ENCODE data around the gene ABLIM2. TPM values are rescaled to one million over a fixed set of nuclear protein-coding genes. Genes with fewer than 3 reads are reported as not detected.

ABLIM2 gene
- total and polyA plus RNA-seq, 2 donors (not counting 1 experiment from before 2014, with no cell fraction given) = 3.3 to 79.0 TPM

- peaks cover 0 to 6% of the 10 kb centered on the region in 2 donors for H3K4me1 ChIP-seq (ENCODE audit: control insufficient read depth in 2 of 2, insufficient read depth in 2 of 2, low read length in 2 of 2)
- peaks cover 0 to 8% (median 0%) of the 10 kb centered on the region in 3 donors for H3K9me3 ChIP-seq (ENCODE audit: control extremely low read depth in 1 of 3, control insufficient read depth in 2 of 3, insufficient read depth in 1 of 3, low read length in 2 of 3)
- ATAC-seq (ENCODE audit: low read depth) (no peak), DNase-seq (no peak)
- Mint-ChIP-seq H3K4me3 (no peak overlapping the region), H3K9me3 (ENCODE audit: insufficient read depth) (no peaks in the 10 kb centered on the region), H3K27ac (no peak overlapping the region), H3K4me1 (peaks cover 7% of the 10 kb centered on the region), H3K27me3 (peaks cover 27% of the 10 kb centered on the region)
- no peak overlapping the region for H3K9ac ChIP-seq (ENCODE audit: low read length)
- 82% methylated on average over 18 of the region's 18 CpGs for WGBS (ENCODE audit: insufficient coverage)
- TF ChIP-seq EZH2 (IDR thresholded peaks at IDR 0.05; ENCODE audit: borderline replicate concordance, insufficient read depth, low read depth, low read length, poor library complexity, severe bottlenecking) (no peak), CTCF (IDR thresholded peaks at IDR 0.05) (no peak)
- no peak overlapping the region for H3K27ac ChIP-seq (ENCODE audit: low read length in 2 of 2)
- H2AFZ ChIP-seq (ENCODE audit: insufficient read depth, low read depth, low read length, poor library complexity, severe bottlenecking) = no peak overlapping the region
- ChIA-PET CTCF (interaction anchor here (0.7 kb wide), 1 partner anchor 62 kb away, joined by 3 read pairs; no protein-coding TSS in a partner anchor), POLR2A (no interaction called here)
- H3K4me3 ChIP-seq (ENCODE audit: control extremely low read depth in 1 of 5, extremely low read depth in 1 of 5, insufficient read depth in 1 of 5, low read depth in 2 of 5, low read length in 4 of 5) = no peak overlapping the region
- H3K79me2 ChIP-seq (ENCODE audit: control insufficient read depth, insufficient read depth, low read length) = no peaks in the 10 kb centered on the region
- no peak overlapping the region for H3K4me2 ChIP-seq (replicated peaks; ENCODE audit: low read depth, low read length, poor library complexity, severe bottlenecking)
- H3K36me3 ChIP-seq (replicated peaks in 1 of 2; ENCODE audit: control extremely low read depth in 1 of 2, control insufficient read depth in 1 of 2, extremely low read depth in 1 of 2, insufficient read depth in 2 of 2, low read length in 1 of 2) = no peaks in the 10 kb centered on the region
- intact Hi-C loops (cut with micrococcal nuclease) = no loop called here
- H3K27me3 ChIP-seq (replicated peaks in 1 of 4; ENCODE audit: control extremely low read depth in 1 of 4, control insufficient read depth in 3 of 4, insufficient read depth in 4 of 4, low read length in 3 of 4) = peaks cover 0 to 2% (median 0%) of the 10 kb centered on the region in 4 experiments
- no peaks in the 10 kb centered on the region for H4K20me1 ChIP-seq (ENCODE audit: control insufficient read depth, insufficient read depth, low read length, poor library complexity, severe bottlenecking)
Measured at GRCh38 chr4:8130346-8131066, 28.1 kb downstream of the ABLIM2 start.

DNA sequence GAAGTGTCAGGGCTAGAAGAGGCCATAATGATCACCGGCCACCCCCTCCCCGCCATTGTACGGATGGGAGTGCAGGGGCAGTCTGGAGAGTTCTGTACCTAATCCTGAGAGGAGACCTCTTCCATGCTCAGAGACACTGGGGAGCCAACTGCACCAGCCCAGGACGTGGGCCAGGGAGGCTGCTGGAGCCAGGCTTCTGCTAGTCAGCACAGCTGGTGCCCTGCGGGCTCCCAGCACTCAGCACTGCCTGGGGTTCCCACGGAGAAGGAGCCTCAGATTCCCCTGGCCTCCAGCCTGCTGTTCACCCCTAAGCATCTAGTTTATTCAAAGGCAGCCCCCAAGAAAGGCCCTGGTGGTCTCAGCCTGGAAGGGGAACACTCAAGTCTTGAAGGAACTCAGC lies 28.8 kb downstream of the ABLIM2 start:
- Histone ChIP-seq H3K27ac (ENCODE audit: low read length in 2 of 2) (no peak overlapping the region), H3K4me3 (ENCODE audit: control extremely low read depth in 1 of 5, extremely low read depth in 1 of 5, insufficient read depth in 1 of 5, low read depth in 2 of 5, low read length in 4 of 5) (no peak overlapping the region), H3K9ac (ENCODE audit: low read length) (no peak overlapping the region), H3K4me2 (replicated peaks; ENCODE audit: low read depth, low read length, poor library complexity, severe bottlenecking) (no peak overlapping the region), H3K36me3 (replicated peaks in 1 of 2; ENCODE audit: control extremely low read depth in 1 of 2, control insufficient read depth in 1 of 2, extremely low read depth in 1 of 2, insufficient read depth in 2 of 2, low read length in 1 of 2) (no peaks in the 10 kb centered on the region), H2AFZ (ENCODE audit: insufficient read depth, low read depth, low read length, poor library complexity, severe bottlenecking) (no peak overlapping the region), H3K4me1 (ENCODE audit: control insufficient read depth in 2 of 2, insufficient read depth in 2 of 2, low read length in 2 of 2) (peaks cover 0 to 6% of the 10 kb centered on the region in 2 donors), H3K79me2 (ENCODE audit: control insufficient read depth, insufficient read depth, low read length) (no peaks in the 10 kb centered on the region), H3K9me3 (ENCODE audit: control extremely low read depth in 1 of 3, control insufficient read depth in 2 of 3, insufficient read depth in 1 of 3, low read length in 2 of 3) (peaks cover 0 to 8% (median 0%) of the 10 kb centered on the region in 3 donors), H3K27me3 (replicated peaks in 1 of 4; ENCODE audit: control extremely low read depth in 1 of 4, control insufficient read depth in 3 of 4, insufficient read depth in 4 of 4, low read length in 3 of 4) (peaks cover 0 to 2% (median 0%) of the 10 kb centered on the region in 4 experiments), H4K20me1 (ENCODE audit: control insufficient read depth, insufficient read depth, low read length, poor library complexity, severe bottlenecking) (no peaks in the 10 kb centered on the region)
- Mint-ChIP-seq H3K4me1 (peaks cover 7% of the 10 kb centered on the region), H3K27ac (no peak overlapping the region), H3K27me3 (peaks cover 25% of the 10 kb centered on the region), H3K4me3 (no peak overlapping the region), H3K9me3 (ENCODE audit: insufficient read depth) (no peaks in the 10 kb centered on the region)
- CTCF ChIA-PET = no interaction called here
- 90% methylated on average over 6 of the region's 6 CpGs for WGBS (ENCODE audit: insufficient coverage)
- POLR2A ChIA-PET = no interaction called here
- ATAC-seq (ENCODE audit: low read depth) (no peak), DNase-seq (no peak)
- TF ChIP-seq CTCF (IDR thresholded peaks at IDR 0.05) = no peak
- no peak for TF ChIP-seq EZH2 (IDR thresholded peaks at IDR 0.05; ENCODE audit: borderline replicate concordance, insufficient read depth, low read depth, low read length, poor library complexity, severe bottlenecking)
- intact Hi-C loops (cut with micrococcal nuclease) = no loop called here
